Measurements from ENCODE around the gene NUP93. TPM values are rescaled to one million over a fixed set of nuclear protein-coding genes. Genes with fewer than 3 reads are reported as not detected.

The NUP93 gene
- polyA plus RNA-seq, 2 of the 4 experiments (the other 2 are of a cell fraction): 87.3 to 91.4 TPM

- WGBS (ENCODE audit: missing lambda C conversion rate): 67% methylated on average over 2 of the region's 2 CpGs
- no peak for ATAC-seq
- Histone ChIP-seq H3K9me3 (no peaks in the 10 kb centered on the region), H3K4me1 (peaks cover 28% of the 10 kb centered on the region), H3K4me3 (no peak overlapping the region), H3K4me2 (no peak overlapping the region), H3K27ac (no peak overlapping the region)
- no peak for DNase-seq (ENCODE audit: low read depth in 1 of 2, low spot score in 1 of 2)
- ChIA-PET CTCF (no interaction called here), POLR2A (no interaction called here)
- TF ChIP-seq, protein P1, sequence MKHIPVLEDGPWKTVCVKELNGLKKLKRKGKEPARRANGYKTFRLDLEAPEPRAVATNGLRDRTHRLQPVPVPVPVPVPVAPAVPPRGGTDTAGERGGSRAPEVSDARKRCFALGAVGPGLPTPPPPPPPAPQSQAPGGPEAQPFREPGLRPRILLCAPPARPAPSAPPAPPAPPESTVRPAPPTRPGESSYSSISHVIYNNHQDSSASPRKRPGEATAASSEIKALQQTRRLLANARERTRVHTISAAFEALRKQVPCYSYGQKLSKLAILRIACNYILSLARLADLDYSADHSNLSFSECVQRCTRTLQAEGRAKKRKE (CRISPR knock-in tag; IDR thresholded peaks at IDR 0.05; ENCODE audit: low read depth): no peak
- TF ChIP-seq ZNF302 (CRISPR knock-in tag; IDR thresholded peaks at IDR 0.05): no peak
- no peak for TF ChIP-seq NPAS2 (CRISPR knock-in tag; IDR thresholded peaks at IDR 0.05; ENCODE audit: borderline replicate concordance)
- TF ChIP-seq MYC (IDR thresholded peaks at IDR 0.05; ENCODE audit: borderline replicate concordance, low read length): no peak
- no peak for TF ChIP-seq HOXA7 (CRISPR knock-in tag; IDR thresholded peaks at IDR 0.05)
- TF ChIP-seq ESRRA (IDR thresholded peaks at IDR 0.05; ENCODE audit: borderline replicate concordance, low read length): no peak
- no peak for TF ChIP-seq CHD2 (IDR thresholded peaks at IDR 0.05; ENCODE audit: low read length, partially characterized antibody)
- TF ChIP-seq KDM1A (IDR thresholded peaks at IDR 0.05; ENCODE audit: low read depth): no peak
- TF ChIP-seq, protein P2, sequence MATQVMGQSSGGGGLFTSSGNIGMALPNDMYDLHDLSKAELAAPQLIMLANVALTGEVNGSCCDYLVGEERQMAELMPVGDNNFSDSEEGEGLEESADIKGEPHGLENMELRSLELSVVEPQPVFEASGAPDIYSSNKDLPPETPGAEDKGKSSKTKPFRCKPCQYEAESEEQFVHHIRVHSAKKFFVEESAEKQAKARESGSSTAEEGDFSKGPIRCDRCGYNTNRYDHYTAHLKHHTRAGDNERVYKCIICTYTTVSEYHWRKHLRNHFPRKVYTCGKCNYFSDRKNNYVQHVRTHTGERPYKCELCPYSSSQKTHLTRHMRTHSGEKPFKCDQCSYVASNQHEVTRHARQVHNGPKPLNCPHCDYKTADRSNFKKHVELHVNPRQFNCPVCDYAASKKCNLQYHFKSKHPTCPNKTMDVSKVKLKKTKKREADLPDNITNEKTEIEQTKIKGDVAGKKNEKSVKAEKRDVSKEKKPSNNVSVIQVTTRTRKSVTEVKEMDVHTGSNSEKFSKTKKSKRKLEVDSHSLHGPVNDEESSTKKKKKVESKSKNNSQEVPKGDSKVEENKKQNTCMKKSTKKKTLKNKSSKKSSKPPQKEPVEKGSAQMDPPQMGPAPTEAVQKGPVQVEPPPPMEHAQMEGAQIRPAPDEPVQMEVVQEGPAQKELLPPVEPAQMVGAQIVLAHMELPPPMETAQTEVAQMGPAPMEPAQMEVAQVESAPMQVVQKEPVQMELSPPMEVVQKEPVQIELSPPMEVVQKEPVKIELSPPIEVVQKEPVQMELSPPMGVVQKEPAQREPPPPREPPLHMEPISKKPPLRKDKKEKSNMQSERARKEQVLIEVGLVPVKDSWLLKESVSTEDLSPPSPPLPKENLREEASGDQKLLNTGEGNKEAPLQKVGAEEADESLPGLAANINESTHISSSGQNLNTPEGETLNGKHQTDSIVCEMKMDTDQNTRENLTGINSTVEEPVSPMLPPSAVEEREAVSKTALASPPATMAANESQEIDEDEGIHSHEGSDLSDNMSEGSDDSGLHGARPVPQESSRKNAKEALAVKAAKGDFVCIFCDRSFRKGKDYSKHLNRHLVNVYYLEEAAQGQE (IDR thresholded peaks at IDR 0.05): no peak
- no peak for TF ChIP-seq PBX3 (IDR thresholded peaks at IDR 0.05)
- no peak for TF ChIP-seq HOXB13 (CRISPR knock-in tag; IDR thresholded peaks at IDR 0.05; ENCODE audit: low read depth)
- no peak for TF ChIP-seq MAFK (IDR thresholded peaks at IDR 0.05; ENCODE audit: partially characterized antibody)
- no peak for TF ChIP-seq ZFP36 (IDR thresholded peaks at IDR 0.05; ENCODE audit: borderline replicate concordance, partially characterized antibody)
- FAIRE-seq: no peak
Measured at GRCh38 chr16:56797861-56798260, 67.9 kb downstream of the NUP93 start.

- Histone ChIP-seq H3K4me2 (no peak overlapping the region), H3K4me1 (peaks cover 24% of the 10 kb centered on the region), H3K9me3 (no peaks in the 10 kb centered on the region), H3K4me3 (no peak overlapping the region), H3K27ac (no peak overlapping the region)
- DNase-seq (ENCODE audit: low read depth in 1 of 2, low spot score in 1 of 2) (no peak), FAIRE-seq (no peak), ATAC-seq (no peak)
- POLR2A ChIA-PET: no interaction called here
- TF ChIP-seq, protein P3, sequence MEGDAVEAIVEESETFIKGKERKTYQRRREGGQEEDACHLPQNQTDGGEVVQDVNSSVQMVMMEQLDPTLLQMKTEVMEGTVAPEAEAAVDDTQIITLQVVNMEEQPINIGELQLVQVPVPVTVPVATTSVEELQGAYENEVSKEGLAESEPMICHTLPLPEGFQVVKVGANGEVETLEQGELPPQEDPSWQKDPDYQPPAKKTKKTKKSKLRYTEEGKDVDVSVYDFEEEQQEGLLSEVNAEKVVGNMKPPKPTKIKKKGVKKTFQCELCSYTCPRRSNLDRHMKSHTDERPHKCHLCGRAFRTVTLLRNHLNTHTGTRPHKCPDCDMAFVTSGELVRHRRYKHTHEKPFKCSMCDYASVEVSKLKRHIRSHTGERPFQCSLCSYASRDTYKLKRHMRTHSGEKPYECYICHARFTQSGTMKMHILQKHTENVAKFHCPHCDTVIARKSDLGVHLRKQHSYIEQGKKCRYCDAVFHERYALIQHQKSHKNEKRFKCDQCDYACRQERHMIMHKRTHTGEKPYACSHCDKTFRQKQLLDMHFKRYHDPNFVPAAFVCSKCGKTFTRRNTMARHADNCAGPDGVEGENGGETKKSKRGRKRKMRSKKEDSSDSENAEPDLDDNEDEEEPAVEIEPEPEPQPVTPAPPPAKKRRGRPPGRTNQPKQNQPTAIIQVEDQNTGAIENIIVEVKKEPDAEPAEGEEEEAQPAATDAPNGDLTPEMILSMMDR (IDR thresholded peaks at IDR 0.05): no peak
- TF ChIP-seq HEYL (CRISPR knock-in tag; IDR thresholded peaks at IDR 0.05): no peak
- TF ChIP-seq FOSB (CRISPR knock-in tag; IDR thresholded peaks at IDR 0.05): no peak
- TF ChIP-seq BHLHE40 (IDR thresholded peaks at IDR 0.05; ENCODE audit: low read depth, low read length): no peak
- no peak for TF ChIP-seq CHD4 (IDR thresholded peaks at IDR 0.05; ENCODE audit: borderline replicate concordance)
- TF ChIP-seq MAFK (IDR thresholded peaks at IDR 0.05; ENCODE audit: partially characterized antibody): peak; percentile 51
- CTCF ChIA-PET: interaction anchor here (0.6 to 4.1 kb wide), 5 partner anchors 17 to 152 kb away, joined by 3 to 12 read pairs (median 5); no protein-coding TSS in a partner anchor
- WGBS (ENCODE audit: missing lambda C conversion rate): 93% methylated on average over 3 of the region's 3 CpGs
Measured at GRCh38 chr16:56798955-56799354, 69.0 kb downstream of the NUP93 start.
